ENCODE results near the gene ZNF316. TPM values are rescaled to one million over a fixed set of nuclear protein-coding genes. Genes with fewer than 3 reads are reported as not detected.
"Not testable (repeated sequence)": the region's sequence is repeated elsewhere in the genome, so short reads cannot be mapped to it uniquely, and the experiment has no call there.

ZNF316 gene
- total RNA-seq, 1 donor from 2014 or later, result 30.1 TPM

DNA sequence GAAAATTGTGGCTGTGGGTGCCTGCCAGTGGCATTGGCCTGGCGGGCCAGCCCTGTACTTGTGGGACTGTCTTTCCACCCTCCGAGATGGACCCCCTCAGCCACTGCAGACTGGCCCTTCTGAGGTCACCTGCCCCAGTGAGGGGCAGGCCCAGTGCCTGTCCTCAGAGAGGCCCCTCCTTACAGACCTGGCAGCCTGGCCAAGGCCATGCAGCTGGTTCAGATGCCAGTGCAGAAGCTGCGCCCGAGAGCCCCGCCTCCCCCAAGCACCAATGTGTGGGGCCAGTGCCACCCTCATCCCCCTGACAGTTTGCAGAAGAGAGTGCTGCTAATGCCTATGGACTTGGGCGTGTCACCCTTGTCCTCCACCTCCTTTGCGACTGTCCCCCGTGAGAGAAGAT is 10.0 kb downstream of the ZNF316 start:
- no peak for DNase-seq

DNA sequence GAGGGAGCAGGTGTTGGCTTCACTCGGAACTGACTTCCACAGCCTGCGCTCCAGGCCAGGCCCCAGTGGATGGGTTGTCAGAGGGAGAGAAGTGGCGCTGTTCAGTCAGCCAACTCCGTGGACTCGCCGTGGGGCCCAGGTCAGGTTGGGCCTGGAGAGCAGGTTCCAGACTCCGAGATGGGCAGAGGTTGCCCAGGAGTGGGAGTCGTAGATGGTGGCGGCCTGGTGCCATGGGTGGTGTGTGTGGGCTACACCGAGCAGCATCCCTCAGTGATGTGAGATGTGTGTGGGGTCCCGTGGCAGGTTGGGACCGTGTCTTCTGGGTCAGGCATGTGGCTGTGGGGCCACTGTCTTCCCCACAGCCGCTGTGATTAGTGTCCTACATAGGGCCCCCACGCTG is 10.4 kb downstream of the ZNF316 start:
- no peak for DNase-seq

DNA sequence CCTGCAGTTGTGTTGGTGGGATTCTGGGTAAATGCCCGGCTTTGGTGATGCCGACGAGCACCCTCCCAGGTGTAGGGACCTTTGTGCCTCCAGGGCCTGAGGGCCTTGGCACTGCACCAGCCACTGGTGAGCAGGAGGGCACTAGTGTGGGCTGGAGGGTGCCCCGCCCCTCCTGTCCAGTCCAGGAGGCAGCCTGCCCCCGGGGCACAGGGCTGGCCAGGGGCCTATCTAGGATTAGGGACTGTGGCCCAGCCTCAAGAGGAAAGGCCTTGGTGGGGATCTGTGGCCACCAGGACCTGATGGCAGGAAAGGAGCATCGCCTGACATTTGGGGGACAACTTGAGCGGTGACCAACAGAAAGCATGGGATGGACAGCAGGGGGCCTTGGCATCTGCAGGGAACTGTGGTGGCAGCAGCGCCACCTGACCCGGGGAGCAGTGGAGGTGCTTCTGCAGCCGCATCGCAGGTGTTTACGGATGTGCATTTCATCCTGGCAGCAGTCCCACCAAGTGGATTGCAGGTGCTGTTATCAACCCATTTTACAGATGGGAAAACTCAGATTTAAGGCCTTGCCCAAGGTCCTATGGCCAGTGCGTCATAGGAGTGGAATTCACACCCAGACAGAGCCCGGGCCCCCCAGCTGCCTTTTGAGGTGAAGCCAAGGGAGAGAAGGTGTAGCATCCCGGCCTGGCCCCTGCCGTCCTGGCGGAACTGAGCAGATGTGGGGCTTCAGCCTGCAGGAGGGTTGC is 11.1 kb downstream of the ZNF316 start:
- no peak for DNase-seq

DNA sequence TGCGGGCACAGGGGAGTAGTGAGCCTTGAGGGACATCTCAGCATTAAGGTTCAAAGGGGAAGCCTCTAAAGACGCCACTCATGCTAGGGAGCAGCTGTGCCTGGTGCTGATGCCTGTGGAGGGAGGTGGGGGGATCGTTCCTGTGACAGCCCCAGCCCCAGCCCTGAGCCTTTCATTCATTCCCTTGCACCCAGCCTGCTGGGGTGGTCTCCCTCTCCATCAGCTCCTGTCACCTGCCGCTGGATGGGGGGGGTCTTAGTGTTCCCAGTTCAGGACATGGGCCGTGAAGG is 11.6 kb downstream of the ZNF316 start:
- DNase-seq, result no peak

DNA sequence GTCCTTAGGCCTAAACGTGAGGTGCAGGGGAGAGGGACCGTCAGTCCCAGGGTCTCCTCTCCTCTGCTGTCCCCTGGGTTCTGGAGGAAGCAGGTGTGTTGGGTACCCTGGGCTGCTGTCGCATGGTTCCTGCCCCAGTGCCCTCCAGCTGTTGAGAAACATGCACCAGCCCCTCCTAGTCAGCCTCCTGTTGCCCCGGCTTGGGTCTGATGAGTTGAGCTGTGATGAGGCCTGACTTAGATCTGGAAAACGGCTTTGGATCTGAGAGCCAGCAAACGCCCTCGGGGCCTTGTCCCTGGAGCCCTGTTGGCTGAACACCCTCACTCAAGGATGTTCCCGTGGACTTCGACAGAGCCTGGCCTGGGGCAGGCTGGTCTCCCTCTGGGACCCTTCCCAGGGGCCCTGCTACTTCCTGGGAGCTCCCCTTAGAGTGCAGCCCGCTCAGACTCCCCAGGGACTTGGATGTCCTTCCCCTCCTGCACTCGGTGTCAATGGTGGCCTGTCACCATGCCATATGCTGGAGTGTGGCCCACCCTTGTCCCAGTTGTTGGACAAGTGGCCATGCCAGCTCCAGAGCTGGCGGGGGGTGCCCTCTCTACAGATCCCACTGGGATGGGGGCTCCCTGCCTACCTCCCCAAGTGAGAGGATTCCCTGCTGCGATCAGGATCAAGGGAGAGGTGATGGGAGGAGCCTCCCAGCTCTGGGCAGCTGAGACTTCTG is 12.3 kb downstream of the ZNF316 start:
- no peak for DNase-seq

DNA sequence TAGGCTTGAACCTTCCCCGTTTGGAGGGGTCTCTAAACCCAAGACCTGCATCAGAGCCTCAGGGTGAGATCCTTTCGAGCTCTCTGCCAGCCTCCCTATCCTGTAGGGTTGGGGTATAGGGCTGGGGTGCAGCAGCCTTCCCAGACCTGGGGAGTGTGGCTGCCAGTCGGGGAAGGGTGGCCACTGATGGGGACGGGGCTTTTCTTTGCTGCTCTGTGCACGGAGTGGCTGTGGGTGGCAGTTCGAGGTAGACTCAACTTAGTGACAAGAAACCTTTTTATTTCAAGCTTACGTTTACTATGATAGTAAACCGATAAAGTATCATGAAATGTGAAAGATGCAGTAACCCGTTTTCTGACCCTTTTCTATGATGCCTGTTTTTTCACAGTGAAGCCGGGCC is 13.0 kb downstream of the ZNF316 start:
- no peak for DNase-seq

DNA sequence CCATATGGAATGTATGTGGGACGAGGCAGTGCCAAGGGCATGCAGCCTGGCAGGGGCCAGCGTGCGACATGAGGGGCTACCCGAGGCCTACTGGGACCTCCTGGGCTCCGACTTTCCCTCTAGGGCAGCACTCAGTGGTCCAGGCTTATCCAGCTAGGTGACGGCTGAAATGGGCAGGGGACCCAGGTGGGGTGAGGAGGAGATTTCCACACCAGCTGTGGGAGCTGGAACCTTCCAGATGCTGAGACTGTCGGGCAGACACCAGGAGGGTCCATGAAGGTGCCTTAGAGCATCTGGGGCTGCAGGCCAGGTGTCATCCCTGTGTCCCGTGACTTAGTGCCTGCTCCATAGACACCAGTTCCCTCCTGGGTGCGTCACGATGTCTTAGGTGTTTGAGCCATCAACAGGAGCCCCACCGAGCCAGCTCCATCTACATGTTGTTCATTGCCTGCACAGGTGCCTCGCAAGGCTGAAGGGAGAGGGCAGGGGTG is 13.4 kb downstream of the ZNF316 start:
- DNase-seq, result no peak

DNA sequence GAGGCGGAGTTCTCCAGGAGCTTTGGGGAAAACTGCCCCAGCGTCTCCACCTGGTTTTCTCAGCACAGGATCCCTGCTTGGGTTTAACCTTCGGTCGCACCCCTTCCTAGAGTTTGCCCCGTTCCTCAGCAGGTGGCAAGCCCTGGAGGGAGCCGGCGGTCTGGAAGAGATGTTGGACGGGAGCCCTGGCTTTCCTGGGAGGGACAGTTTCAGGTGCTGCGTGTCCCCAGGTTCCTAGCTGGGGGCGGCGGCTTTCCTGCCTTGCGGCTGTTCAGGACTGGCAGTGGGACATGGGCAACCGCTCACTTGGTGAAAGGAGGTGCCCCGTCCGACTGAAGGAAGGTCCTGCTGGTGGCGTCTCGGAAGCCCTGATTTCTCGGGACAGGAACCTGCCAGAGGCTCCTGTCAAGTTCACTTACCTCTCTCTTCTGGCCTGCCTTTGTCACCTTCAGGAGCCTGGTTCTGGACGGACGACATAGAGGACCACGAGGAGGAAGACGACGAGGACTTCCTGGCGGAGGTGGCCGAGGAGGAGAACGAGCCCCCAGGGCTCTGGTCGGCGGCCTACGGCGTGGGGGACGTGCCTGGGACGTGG is 14.8 kb downstream of the ZNF316 start:
- DNase-seq, result no peak

DNA sequence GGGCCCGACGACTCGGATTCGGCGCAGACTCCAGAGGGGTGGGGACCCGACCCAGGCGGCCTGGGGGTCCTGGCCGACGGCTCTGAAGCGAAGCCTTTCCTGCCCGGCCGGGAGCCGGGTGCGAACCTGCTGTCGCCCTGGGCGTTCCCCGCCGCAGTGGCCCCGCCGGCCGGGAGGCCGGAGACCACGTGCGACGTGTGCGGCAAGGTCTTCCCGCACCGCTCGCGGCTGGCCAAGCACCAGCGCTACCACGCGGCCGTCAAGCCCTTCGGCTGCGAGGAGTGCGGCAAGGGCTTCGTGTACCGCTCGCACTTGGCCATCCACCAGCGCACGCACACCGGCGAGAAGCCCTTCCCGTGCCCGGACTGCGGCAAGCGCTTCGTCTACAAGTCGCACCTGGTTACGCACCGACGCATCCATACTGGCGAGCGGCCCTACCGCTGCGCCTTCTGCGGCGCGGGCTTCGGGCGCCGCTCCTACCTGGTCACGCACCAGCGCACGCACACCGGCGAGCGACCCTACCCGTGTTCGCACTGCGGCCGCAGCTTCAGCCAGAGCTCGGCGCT is 15.4 kb downstream of the ZNF316 start:
- no peak for DNase-seq

DNA sequence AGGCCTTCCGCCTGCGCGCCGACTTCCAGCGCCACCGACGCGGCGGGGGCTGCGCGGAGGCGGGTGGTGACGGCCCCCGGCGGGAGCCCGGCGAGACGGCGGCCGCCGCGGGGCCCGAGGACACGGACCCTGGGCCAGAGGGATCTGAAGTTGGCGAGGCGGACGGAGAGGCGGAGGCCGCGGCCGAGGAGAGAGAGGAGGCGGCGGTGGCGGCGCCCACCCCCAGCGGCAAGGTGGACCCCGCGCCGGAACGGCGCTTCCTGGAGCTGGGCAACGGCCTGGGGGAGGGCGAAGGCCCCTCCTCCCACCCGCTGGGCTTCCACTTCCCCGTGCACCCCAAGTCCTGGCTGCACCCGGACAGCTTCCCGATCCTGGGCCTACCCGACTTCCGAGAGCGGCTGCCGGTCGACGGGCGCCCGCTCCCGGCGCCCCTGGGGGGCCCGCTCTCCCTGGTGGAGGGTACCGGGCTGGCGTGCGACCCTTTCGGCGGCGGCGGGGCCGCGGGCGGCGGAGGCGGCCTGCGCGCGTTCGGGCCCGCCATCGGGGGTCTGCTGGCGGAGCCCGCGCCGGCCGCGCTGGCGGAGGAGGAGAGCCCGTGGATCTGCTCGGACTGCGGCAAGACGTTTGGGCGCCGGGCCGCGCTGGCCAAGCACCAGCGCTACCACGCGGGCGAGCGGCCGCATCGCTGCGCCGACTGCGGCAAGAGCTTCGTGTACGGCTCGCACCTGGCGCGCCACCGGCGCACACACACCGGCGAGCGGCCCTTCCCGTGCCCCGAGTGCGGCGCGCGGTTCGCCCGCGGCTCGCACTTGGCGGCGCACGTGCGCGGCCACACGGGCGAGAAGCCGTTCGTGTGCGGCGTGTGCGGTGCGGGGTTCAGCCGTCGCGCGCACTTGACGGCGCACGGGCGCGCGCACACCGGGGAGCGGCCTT is 16.2 kb downstream of the ZNF316 start:
- DNase-seq, result no peak

DNA sequence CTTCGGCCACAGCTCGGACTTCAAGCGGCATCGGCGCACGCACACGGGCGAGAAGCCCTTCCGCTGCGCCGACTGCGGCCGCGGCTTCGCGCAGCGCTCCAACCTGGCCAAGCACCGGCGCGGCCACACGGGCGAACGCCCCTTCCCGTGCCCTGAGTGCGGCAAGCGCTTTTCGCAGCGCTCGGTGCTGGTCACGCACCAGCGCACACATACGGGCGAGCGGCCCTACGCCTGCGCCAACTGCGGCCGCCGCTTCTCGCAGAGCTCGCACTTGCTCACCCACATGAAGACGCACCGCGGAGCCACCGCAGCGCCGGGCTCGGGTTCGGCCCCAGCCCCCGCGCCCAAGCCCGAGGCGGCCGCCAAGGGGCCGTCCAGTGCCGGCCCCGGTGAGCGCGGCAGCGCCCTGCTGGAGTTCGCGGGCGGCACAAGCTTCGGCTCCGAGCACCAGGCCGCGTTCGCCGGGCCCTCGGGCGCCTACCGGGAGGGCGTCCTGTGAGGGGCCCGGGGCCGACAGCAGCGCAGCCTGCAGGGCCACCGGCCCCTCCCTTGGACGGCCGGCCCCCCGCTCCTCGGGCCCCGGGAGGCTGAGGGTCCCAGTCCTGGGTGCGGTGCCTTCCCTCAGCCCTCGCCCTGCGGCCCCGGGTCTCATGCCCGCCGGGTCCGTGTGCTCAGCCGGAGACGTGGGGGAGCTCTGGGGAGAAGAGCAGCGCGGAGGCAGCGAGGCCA is 17.2 kb downstream of the ZNF316 start:
- no peak for DNase-seq

DNA sequence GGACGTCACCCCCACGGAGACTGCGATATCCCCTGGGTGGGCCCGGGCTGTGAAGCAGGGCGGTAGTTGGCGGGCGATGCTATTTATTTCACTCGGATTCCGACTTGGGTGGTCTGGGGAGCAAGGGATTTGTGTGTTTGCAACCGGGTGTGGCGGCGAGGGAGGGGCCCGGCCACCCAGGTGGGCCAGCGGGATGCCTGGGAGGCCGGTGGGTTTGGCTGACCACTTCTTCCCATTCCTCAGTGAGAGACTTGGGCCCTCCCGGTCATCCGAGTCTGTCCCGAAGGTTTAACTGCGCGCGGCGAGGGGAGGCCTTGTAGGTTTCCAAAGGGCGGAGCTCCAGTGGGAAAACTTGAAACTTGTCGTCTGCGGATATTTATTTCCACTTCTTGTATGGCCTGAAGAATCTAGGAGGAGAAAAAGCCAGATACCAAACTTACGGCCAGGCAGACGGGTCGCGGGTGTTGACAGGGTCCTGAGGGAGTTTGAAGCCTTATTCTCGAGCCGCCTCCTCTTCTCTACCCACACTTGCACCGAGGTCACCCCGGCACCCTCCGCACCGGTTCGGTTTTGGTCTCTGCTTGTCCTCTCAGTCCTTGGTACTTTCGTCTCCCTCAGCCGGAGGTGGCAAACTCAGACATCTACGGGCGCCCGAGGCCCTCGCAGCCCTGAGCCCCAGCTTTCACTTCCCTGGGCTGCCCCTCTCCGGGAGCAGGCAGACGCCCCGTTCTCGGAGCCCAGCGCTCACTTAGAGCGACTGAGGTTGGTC is 17.9 kb downstream of the ZNF316 start:
- DNase-seq, result no peak

DNA sequence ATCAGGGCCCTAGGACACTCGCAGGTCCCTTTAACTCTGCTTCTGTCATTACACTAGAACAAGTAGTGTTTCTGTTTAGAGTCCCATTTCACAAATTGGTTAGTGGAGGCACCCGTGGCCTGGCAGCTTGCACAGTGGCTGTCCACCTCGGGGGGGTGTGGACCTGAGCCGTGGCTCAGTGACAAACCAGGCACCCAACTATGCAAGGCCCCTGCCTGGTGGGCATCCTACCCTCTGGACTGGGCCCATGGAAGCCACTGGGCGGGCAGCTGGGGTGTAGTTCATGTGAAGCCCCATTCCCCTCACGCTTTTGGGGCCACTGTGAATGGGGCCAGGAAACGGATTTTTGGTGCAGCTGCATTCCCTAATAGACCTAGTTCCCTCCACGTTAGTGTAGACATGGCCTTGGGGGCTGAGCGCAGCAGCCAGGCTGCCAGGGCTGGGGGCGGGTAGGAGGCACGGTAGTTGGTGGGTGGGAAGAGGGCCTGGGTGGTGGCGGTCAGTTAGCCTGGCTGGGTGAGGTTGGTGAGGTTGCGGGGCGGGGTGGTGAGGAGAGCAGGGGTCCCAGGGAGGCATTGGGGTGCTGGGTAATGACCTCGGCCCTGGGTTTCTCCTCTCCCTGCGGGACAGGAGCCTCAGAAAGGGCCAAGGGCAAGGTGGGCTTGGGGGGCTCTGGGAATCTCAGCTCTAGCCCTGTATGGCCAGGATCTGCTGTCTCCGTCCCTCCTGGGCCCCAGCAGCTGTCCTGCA is 18.7 kb downstream of the ZNF316 start:
- no peak for DNase-seq

DNA sequence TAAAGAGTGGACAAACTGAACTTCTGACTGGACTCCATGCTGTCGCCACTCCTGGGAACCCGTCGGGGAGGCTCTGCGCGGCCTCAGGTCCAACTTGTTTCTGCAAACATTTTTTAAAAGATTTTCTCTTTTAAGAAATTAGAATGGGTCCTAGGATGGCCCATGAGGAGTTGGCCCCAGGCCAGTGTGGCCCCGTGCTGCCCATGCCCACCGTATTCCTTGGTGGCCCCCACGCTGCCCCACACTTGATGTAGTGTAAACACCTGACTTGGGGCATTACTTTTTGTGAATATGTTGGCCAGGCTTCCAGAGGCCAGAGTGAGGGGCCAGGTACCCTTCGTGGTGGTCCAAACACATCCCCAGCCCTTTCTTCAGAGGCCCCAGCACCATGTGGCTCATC is 19.3 kb downstream of the ZNF316 start:
- no peak for DNase-seq

DNA sequence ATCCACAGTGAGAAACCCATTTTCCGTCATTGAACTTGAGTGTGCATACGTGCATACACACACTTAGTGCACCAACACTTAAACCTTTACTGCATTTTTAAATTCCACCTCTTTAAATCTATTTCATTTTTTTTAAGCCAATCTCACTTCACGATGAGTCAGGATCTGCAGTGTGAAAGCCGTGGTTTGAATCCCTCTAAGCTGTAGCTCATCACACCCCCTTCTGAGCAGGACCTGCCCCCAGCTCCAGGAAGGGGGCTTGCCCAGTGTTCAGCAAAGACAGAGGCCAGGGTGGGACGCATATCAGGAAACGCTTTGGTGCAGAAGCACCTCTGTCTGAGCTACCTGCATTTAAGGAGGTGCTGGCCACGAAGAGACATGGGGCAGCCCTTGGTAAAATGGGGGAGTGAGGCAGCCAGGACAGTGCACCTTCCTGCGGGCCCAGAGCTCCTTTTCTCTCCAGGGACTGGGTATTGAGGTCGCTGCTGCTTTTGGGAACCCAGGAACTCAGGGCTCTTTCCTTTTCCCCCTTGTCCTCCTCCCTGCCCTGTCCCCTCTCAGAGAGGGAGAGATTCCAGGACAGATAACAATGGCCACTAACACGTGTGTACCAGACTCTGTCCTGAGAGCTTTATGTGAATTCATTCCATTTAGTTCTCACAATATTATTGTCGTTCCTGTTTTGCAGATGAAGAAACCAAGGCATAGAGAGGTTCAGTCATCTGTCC is 21.7 kb downstream of the ZNF316 start:
- DNase-seq, result no peak

DNA sequence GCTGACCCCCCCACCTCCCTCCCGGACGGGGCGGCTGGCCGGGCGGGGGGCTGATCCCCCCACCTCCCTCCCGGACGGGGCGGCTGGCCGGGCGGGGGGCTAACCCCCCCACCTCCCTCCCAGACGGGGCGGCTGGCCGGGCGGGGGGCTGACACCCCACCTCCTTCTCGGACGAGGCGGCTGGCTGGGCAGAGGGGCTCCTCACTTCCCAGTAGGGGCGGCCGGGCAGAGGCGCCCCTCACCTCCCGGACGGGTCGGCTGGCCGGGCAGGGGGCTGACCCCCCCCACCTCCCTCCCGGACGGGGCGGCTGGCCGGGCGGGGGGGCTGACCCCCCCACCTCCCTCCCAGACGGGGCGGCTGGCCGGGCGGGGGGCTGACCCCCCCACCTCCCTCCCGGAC is 33.7 kb downstream of the ZNF316 start:
- not testable (repeated sequence) for DNase-seq

DNA sequence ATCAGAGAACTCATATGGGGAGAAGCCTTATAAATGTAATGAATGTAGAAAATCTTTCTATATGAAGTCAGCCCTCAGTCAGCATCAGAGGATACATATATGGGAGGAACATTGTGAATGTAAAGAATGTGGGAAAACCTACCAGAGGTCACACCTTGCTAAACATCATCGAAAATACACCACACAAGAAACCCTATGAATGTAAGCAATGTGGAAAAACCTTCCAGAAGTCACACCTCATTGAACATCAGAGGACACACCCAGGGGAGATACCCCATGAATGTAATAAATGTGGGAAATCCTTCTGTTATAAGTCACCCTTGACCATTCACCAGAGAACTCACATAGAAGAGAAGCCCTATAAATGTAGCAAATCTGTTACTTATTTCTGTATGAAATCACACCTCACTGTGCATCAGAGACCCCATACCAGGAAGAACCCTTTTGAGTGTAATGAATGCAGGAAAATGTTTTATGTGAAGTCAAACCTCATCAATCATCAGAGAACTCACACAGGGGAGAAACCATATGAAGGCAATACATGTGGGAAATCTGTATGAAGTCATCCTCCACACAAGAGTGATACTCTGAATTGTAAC is 38.8 kb downstream of the ZNF316 start:
- no peak for DNase-seq

DNA sequence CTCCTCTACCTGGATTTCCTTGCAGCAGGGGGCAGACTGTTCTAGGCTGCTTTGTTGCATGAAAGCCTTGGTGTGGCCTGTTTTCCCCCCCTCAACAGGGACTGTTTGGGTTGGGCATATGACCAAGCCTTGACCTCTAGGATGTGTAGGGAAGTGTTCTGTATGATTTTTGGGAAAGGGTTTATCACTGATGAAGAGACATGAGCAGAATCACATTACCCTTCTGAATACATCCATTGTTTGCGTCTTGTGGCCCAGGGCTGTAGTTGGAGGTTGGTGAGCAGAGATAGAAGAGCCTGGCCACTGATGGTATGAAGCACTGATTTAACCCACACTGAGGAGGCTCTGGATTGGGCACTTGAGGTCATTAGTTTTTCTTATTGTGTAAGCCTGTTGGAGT is 43.0 kb downstream of the ZNF316 start:
- no peak for DNase-seq

DNA sequence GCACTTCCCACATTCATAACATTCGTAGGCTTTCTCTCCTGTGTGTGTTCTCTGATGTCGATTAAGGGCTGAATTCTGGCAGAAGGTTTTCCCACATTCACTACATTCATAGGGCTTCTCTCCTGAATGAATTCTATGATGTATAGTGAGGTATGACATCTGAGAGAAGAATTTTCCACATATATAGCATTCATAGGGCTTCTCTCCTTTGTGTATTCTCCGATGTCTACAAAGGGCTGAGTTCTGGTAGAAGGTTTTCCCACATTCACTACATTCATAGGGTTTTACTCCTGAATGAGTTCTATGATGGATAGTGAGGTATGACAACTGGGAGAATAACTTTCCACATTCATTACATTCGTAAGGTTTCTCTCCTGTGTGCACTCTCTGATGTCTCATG is 54.0 kb downstream of the ZNF316 start:
- no peak for DNase-seq
